Eye (tissue), 1 donor: ENCODE results near the gene ADORA1.

Source experiments
- DNase-seq: peaks from one replicate; pipeline ENCODE4 v3.0.0-alpha.2; 2015

The ADORA1 gene

DNA sequence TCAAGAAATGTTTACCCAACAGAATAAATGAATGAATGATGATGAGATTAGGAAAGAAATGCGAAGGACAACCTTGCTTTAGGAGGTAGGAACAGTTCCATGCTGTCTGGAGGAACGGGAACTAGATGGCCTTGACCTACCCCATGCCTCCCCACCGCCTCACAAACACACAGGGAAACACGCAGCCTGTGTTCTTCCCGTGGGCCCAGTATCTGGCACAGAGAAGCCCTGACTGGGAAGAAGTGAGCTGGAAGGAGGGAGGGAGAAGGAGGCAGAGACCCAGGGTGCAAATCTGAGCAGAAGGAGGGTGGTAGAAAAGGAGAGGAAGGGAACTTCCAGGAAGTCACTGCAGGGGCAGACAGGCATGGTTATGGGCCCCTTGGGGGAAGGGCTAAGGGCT, 3.5 kb upstream of the ADORA1 start:
- no peak for DNase-seq

DNA sequence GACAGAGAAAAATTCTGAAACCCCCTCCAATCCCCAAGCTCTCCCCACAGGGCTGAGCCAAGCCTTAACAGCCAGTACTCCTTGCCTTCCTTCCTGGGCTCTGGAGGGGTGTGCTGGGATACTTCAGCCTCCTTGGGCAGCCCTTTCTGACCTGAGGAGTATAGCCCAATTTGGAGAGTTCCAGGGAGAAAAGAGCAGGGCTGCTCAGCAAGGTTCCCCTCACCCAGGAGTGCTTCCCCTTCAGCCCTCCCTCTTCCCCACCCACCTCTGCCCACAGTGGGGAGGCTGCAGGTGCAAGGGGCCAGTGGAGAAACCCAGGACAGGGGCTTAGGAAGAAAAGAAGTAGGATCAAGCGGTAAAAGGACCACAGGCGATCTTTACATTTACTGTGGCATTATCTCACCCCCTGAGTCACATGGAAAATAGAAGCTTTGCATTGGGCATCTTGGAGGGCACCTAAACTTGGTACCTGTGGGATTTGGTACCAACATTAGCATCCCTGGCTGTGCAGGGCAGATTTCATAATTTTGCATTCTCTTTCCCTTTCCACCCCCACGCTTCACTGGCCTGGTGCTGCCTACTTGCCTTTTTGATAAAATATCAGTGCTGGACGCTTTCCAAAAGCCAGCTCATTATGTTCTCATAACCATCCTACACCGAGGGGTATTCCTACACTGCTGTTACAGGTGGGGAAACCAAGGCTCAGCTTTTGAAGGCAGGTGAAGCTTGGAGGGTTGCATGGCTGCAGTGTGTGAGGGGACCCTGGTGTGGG, 2.8 kb upstream of the ADORA1 start:
- DNase-seq: no peak

DNA sequence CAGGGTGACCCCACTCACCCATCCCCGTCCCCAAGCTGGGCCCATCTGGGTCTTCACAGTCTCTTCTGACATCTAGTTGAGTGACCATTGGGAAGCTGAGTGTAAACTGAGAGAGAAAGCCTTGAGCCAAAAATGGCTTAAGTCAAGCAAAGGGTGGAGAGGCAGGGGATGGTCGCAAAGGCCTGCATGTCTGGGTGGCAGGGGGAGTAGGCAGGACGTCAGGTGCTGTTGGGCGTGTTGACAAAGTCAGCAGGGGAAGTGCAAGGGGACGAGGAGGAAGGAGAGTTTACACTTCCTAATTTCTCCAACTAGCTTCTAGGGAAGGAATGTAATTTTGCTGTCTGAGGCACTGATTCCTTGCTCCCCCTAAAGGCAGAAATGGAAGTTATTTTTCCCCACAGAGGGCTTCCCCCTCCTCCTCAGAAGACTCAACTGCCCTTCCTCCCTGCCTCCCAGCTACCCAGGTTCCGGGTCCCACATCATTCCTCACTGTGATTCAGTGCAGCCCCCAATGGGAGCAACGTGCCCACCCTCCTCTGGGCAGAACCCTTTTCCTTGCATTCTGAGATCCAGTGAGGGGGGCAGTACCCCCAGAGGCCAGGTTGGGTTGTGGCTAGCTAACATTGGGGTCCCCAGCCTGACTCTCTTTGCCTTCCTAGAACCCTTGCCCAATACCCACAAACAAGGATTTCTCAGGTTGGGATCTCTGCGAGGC, 1.2 kb upstream of the ADORA1 start:
- DNase-seq: peak; percentile 62

DNA sequence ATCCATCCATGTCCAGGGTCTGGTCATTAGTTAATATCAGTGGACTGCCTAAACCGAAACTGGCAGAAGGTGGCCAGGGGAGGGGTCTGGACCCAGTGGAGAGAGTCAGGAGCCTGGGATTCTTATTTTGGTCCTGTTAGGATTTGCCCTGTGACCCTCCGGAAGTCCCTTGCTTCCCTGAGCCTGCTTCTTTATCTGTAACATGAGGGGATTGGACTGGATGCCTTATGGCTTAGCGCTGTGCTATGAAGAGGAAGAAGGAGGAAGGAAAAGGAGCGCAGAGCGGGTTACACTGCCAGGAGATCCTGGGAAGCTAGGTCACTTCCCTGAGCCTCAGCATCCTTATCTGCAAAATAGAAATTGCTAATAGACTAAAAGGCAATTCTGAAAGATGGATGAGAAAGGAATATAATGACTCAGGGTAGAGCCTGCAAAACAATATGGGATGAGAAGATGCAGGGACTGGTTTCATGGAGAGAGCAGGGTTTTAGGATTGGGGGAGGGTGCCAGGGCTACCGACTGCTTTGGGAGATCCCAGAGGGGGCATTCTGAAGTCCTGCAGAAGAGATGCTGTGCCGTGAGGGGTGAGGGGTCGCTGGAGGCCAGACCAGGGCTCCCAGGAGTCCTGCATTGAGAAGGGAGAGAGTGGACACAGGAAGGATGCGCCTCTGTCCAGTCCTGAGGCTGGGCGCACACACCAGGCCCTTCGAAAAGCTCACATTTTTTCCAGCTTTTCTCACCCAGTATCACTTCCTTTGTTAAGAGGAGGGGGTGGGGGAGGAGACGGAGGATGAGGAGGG, 460 bp upstream of the ADORA1 start:
- peak; percentile 38 for DNase-seq

DNA sequence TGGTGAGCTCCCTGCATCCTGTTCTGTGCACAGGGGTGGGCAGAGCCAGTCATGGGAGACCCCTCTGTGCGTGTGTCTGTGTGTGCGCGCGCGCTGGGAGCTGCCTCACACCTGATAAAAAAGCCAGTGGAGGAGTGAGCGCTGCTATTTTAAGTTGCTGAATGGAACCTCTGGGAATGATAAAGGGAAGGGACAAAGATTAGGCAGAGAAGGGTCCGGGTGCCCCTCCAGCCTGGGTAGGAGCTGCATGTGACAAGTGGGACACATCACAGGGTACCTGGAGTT, 847 bp downstream of the ADORA1 start:
- no peak for DNase-seq

DNA sequence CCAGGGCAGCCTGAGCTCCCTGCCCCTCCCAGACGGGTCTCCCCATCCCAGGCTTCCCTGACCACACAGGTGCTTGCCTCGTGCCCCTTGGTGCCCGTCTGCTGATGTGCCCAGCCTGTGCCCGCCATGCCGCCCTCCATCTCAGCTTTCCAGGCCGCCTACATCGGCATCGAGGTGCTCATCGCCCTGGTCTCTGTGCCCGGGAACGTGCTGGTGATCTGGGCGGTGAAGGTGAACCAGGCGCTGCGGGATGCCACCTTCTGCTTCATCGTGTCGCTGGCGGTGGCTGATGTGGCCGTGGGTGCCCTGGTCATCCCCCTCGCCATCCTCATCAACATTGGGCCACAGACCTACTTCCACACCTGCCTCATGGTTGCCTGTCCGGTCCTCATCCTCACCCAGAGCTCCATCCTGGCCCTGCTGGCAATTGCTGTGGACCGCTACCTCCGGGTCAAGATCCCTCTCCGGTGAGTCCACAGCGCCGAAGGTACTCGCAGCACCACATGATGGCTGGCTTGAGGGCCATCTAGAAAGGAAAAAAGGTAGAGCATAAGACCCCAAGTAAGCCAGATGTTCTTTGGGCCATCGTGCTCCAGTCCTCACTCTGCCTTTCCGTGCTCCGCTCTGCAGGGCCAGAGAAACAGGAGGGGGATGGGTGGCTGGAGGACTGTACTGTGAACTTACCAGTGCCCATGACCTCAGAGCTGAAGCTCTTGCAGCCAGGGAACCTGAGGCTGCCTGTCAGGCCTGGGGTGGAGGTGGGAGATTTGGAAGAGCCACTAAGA, 1.4 kb downstream of the ADORA1 start:
- DNase-seq: no peak

DNA sequence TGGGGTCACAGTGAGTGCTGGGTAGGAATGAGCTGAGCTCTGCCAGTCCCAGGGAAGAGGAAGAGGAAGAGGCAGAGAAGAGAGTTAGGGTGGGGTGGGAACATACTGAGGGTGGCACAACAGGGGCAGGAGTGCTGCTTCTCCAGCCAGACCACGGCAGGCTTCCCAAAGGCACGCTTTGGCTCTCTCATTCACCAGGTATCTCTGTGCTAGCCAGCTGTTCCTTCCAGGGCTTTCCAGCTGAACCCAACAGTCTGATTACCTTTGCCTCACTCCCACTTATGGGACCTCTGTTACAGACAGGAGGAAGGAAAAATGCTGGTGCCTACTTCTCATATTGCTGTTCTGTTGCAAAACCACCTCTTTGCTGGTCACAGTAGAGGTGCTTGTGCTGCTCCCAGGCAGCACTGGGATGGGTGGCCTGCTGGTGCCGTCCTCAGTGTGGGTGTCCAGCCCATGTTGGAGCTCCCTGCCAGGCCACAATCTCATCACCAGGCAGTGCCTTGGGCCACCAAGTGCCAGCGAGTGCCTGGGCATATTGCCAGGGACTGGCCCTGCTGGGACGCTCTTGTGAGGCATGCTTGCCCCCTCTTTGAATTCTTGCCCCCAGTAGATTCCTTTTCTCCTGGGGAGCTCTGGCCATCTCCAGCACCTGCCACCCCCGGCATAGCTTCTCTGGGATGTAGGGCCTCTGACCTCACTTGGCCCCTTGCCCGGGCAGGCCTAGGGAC, 2.1 kb downstream of the ADORA1 start:
- DNase-seq: no peak

DNA sequence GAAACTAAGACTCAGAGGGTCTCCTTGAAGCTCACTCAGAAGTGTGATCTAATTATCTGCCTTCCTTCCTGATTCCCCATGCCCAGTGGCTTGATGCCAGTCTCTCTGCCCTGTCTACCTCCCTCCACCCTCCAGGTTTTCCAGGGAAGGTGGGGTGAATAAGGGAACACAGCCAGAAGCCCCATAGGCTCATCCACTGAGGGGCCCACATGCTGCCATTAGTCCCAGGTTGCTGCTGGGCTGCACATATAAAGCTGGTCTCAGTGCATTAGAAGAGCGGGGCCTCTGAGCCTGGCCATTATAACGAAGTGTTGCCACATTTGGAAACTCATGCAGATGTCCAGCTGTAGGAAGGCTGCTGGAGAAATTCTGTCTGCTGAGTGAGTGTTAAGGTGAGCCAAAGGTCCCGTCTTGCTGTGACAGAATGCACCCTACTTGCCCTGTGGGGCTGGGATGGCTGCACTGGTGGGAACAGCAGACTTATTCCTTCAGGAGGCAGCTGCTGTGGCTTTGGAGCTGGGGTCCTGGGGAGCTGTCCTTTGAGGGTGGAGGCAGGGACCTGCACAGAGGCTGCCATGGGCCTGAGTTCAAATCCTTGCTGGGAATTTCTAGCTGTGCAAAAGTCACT, 2.9 kb downstream of the ADORA1 start:
- DNase-seq: no peak

DNA sequence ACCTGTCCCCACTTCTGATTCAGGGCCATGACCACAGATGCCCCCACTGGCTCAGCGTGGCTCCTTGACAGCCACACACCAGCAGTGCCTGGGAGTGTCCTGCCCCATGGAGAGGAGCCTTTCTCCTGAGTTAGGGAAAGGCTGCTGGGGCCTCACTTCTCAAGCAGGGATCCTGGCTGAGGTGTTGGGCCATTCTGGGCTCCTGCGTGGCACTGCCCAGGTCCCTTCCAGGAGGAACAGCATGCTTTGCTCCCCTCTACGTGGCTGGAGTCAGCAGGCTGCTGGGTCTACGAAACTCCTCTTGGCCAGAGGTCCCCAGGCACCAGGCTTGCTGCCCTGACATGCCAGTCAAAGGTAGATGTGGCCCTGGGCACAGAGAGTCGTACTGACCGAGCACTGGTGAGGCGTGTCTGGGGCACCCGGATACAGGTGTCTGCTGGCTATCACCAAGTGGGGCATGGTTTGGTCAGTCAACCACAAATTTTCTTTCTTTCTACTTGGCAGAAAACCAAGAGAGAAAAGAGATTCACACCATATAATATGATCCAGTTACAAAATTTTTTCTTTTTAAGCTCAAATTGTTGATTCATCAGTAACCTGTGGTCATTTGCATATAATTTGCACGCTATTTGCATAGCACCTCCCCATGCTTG, 4.1 kb downstream of the ADORA1 start:
- DNase-seq: no peak

DNA sequence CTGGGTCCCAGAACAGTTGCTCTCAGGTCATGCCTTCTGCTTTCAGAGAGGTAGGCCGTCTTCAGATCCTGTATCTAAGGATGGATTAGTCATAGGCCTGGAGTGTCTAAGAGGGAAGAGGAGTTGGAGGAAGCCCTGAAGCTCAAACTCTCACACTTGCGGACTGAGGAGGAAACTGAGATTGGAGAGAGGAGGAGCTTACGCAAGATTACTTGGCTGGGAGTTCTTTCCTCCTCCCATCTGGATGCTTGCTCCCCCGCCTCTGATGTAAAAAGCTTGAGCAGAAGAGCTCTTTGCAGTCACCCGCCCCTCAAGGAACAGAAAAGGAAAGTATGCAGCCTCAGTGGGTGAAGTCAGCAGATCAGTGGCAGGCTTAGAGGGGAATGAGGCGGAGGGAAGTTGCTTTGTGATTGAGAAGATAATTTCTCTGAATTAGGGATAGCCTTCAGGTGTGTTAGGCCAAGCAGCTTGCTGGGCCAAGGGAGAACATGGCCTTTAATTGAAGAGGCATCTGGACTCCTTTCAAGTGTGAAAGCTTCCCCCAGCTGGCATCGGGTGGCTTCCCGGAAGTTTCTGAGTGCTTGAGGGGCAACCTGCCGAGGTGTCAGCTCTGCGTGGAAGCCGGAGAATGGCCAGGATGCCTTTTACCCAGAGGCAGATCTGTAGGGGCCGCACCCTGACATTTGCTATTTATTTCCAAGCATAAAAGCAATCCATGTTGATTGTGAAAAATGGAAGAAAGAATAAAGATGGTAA, 6.6 kb downstream of the ADORA1 start:
- DNase-seq: no peak

DNA sequence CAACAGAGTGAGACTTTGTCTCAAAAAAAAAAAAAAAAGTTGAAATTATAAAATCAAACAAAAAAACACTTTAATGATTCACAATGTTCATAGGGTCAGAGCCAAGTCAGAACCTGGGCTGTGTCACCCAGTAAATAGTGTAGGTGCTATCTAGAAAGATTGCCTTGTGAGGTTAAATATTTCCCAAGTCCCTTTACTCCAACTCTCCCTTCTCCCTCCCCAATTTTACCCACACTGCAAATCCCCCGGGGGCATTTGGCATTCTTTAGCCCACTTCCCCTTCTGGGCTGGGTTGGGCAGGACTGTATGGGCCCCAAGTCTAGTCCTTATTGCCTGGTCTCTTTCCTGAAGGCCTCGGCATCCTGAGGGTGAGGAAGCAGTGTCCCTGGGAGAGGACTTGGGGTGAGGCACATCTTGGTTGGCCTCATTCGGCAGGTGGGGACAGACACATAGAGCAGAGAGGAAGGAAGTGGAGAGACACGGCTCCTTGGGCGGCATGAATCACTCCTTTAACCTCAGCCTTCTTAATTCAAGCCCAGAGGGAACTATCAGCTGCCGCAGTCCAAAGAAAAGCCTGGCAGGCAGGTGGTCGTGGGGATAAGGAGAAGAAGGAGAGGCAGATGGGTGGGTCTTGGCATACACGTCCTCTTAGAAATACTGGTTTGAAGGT, 8.2 kb downstream of the ADORA1 start:
- DNase-seq: no peak

DNA sequence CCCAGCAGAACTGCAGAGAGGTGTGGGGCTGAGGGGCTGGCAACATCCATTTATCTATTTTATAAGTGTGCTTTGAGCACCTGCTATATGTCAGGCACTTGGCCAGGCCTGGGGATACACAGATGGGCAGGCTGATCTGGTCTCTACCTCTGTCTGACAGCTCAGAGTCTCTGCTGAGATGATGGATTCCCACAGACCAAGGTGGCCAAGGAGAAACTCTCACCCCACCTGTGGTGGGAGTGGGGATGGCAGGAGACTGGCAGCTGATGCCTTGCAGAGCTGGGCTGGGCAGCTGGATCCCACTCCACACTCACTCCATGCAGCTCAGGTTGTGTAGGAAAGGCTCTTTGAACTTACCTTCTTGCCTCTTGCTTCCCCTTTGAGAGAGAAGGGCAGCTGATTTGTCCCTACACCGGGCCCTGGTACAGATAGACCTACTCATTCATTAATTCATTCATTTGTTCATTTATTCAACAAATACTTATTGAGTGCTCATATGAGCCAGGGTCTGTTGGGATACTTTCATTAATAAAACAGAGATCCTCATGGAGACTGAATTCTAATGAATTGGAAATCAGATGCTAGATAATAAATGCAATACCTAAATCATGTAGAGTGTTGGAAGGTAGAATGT, 9.0 kb downstream of the ADORA1 start:
- DNase-seq: no peak

DNA sequence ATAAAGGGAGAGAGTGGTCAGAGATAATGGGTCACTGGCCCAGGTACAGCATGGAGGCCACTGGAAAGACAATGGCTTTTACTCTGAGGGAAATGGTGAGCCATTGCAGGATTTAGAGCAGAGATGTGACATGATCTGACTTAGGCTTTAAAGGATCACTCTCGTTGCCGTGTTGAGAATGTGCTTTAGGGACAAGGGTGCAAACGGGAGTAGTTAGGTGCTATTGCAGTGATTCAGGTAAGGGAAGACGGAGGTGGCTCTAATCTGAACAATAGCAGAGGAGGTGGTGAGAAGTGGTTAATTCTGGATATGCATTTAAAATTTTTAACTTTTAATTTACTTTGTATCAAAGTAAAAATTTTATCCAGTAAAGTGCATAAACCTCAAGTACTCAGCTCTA, 9.8 kb downstream of the ADORA1 start:
- DNase-seq: no peak

DNA sequence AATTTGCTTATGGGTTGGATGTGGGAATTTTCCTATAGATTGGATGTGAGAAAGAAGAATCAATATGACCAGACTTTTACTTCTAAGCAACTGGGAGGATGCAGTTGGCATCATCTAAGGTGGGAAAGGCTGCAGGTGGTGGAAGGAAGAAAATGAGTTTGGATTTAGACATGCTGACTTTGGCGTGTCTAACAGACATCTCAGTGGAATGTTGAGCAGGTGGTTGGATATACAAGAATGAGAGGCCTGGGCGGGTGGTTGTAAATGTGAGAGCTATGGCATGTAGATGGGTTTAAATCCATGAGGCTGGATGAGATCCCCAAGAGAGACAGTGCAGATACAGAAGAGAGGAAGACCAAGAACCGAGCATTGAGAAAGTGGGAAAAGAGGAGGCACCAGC, 10.5 kb downstream of the ADORA1 start:
- no peak for DNase-seq

DNA sequence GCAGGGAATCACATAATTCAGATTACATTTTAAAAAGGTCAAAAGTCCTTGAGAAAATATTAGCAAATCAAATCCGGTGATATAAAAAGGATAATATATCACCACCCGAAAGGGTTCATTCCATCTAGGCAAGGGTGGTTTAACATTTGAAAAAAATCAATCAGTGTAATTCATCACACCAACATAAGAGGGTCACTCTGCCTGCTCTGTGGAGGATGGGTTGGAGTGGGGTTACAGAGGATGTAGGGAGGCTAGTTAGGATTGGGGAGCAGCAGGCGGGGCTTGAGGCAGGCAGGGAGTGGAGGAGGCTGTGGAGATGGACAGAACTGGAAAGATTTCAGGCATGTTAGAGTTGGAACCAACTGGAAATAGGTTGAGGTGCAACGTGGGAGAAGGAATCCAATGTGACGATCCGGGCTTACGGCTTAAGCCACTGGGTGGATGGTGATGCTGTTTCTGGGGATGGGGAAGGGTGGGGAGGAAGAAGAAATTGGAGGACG, 12.5 kb downstream of the ADORA1 start:
- no peak for DNase-seq

DNA sequence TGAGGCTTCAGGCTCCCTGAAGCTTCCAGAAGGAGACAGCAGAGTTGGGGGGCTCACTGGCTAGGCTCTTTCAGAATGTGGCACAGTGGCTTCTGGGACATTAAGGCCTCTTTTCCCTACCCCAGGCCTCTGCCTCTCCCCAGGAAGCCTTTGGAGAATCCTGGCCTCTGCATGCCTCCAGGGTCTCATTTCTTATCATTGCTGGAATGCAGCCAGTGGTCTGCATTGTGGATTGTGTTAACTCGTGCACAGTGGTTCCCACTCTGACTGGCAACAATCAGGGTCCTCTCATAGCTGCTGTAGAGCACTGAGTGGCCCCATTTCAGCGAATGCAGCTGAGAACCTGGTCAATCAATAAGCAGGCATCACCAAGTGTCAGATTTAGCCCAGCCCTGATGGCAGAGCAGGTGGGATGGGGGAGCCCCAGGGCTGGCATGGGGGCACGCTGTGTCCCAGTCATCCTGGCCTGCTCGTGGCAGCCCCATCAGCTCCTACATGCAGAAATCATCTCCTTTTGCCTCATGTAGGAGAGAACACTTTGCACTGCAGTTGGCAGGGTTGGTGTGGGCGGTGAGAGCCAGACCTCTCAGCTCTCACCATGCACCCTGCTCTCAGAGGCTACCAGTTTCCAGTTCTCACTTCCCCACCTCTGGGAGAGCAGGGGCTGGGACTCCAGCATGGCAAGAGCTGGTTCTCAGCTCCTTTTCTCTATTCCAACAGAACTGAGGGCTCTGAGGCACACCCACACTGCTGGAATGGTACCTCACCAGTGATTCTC, 13.4 kb downstream of the ADORA1 start:
- DNase-seq: peak; percentile 43

DNA sequence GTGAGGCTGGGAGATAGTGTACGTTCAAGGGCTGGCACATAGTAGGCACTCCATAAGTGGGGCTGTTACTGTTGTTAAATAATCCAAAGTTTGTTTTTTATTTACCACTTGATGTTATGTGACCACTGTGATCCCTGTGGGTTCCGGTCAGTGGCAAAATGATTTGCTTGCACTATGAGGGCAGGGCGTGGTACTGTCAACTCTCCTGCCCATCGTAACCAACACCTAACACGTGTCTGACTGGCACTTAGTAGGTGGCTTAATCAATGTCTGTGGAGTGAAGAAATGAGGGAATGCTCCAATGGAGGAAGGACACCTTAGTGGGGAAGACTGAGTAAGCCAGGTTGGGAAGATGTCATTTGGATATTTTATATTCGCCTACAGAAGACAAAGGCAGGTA, 14.6 kb downstream of the ADORA1 start:
- DNase-seq: no peak

DNA sequence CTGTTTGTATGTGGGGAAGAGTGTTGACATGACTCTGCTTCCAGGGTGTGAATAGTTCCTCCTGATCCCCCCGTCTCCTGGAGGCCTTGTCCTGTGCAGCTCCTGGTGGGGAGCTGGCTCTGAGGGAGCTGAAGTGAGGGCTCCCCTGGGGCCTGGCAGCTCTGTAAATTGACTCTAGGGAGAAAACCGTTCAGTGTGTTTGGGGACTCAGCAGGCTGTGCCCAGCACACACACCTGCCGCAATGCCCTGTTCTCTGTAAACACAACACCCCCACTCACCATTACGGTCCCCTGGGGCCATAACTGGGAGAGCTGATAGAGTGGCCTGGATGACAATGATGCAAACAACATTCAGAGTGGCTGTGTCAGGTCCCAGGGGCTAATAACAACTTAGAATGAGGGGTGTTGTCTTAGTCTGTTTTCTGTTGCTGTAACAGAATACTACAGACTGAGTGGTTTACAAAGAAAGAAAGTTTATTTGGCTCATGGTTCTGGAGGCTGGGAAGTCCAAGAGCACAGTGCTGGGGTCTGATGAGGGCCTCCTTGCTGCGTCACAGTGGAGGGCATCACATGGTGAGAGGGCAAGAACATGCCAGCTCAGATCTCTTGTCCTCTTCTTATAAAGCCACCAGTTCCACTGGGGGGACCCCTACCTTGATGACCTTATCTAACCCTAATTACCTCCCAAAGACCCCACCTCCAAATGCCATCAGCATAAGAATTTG, 15.3 kb downstream of the ADORA1 start:
- DNase-seq: no peak
